Erythroblast (primary cell): ENCODE measurements around the gene EFCAB14.
"Not testable (repeated sequence)": the region's sequence is repeated elsewhere in the genome, so short reads cannot be mapped to it uniquely, and the experiment has no call there.

Experiments used
- DNase-seq, 2 experiments: peaks; one replicate each; lab custom pipeline; 2025; lab: John Stamatoyannopoulos, UW
- GATA1 ChIP-seq: IDR thresholded peaks from 2 replicates; pipeline ENCODE4 v1.6.1; 2011; ENCODE audit warnings: low read depth, mild to moderate bottlenecking, control low read depth, low read length, moderate library complexity
- POLR2A ChIP-seq: IDR thresholded peaks from 2 replicates; pipeline ENCODE4 v1.6.1; 2011; ENCODE audit warnings: mild to moderate bottlenecking, low read length

EFCAB14 gene

DNA sequence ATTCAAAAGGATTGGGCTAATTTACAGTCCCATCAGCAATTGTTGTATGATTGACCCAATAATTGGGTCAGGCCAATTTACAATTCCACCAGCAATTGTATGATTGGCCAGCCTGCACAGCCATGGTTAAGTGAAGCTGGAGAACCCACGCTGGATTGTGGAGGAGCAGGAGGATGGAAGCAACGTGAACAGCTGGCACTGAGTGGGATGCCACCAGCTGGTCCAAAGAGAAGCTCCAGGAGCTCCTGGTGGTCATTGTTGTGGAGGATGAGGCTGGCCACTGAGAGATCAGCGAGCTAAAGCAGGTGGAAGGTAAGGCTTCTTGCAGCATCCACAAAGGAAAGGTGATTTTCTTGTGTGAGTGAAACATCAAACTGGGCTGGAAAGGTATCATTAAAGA is 23.2 kb upstream of the EFCAB14 start:
- no peak for TF ChIP-seq GATA1
- no peak for TF ChIP-seq POLR2A
- DNase-seq, result no peak

DNA sequence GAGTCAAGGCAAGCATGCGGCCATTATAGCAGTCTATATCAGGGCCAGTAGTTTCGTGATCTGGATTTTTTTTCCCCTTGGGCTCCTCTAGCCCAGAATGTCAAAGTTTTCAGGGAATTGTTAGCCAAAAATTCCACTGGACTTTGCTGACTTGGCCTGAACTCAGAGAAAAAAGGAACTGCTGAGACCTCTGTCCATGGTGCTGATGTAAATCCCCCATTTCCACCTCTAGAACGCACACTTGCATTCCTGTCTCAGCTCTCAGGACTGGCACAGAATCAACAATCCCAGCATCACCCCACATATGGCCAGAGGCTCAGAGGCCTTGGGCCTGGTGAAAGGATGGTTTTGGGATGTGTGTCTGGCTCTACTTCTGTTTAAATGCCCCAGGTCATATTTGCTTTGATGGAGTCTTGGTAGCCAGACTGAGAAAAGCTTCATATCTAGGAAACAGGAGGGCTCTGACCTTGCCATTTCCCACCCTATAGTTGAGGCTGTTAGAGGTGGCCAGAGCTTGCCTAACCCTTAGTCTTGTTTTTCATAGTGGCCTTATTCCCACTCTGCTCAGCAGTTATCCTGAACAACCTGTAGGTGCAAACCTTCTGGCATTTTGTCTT is 16.9 kb upstream of the EFCAB14 start:
- DNase-seq, result peak; percentile 43 to 66
- no peak for TF ChIP-seq POLR2A

DNA sequence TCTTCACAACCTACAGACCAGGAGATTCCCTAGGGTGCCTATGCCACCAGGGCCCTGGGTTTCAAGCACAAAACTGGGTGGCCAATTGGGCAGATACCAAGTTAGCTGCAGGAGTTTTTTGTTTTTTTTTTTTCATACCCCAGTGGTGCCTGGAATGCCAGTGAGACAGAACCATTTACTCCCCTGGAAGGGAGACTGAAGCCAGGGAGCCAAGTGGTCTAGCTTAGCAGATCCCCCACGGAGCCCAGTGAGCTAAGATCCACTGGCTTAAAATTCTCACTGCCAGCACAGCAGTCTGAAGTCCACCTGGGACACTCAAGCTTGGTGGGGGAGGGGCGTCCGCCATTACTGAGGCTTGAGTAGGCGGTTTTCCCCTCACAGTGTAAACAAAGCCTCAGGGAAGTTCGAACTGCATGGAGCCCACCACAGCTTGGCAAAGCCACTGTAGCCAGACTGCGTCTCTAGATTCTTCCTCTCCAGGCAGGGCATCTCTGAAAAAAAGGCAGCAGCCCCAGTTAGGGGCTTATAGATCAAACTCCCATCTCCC is 9.5 kb upstream of the EFCAB14 start:
- DNase-seq, result not testable (repeated sequence)

DNA sequence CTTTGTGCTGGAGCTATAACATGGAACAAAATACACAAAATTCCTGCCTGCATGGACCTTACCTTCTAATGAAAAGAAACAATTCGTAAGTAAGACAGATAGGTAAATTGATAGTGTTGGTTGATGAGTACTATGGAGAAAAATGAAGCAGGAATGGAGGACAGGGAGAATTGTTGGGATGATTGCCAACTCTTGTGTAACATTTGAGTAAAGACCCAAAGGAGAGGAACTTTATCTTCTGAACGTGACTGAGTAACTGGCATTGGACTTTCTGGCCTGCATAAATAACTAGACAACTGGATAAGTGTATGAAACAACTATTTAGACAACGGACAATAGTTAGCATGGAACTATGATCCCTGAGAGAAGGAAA is 6.8 kb upstream of the EFCAB14 start:
- DNase-seq, result no peak
- TF ChIP-seq POLR2A (no peak), GATA1 (no peak)

DNA sequence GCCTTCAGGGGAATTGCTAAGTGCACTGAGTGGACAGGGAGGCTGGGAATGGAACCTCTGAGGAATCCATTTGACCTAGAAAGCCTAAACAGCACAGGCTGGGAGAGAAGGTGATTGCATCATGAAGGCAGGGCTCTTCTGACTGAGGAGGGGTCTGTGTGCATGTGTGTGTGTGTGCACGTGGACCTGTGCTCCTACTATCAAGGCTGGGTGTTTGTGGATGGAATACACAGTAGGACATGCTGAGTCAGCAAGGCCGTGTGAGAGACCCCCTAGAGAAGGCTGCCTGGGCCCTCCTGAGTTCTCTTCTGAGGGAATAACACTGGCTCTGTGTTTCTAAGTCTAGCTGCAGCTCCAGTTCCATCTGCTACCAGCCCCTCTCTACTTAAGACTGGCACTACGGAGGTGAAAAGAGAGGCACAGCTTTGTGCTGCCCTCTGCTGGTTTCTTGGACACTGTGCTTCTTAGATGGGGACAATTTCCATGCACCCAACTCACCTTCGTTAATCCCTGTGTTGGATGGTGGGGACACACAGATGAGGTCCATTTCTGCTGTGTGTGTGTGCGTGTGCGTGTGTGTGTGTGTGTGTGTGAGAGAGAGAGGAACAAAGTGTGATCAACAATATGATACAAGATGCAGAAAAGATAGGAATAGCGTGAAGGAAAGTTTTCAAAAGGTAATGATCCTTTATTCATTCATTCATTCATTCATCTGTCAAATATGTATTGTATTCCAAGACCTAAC is 6.2 kb upstream of the EFCAB14 start:
- peak; percentile 81 to 90 for DNase-seq
- TF ChIP-seq POLR2A, result no peak
- no peak for TF ChIP-seq GATA1

DNA sequence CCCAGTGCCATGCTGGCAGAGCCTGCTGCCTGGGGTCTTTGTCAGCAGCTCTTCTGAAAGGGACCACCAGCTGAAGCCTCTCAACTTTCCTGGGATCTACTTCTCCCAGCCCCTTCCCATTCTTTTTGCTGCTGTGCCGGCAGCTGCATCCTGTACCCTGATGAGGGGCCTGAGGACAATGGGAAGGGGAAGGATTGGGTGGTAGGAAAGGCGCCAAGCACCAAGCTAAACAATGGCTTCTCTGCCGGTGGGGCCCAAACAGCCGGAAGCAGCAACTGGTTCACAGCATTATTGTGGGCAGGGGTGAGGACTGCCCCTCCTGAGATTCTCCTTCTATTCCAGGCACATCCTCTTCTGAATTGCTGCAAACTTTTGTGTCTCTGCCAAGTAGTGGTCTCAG is 5.0 kb upstream of the EFCAB14 start:
- TF ChIP-seq GATA1 (no peak), POLR2A (no peak)

DNA sequence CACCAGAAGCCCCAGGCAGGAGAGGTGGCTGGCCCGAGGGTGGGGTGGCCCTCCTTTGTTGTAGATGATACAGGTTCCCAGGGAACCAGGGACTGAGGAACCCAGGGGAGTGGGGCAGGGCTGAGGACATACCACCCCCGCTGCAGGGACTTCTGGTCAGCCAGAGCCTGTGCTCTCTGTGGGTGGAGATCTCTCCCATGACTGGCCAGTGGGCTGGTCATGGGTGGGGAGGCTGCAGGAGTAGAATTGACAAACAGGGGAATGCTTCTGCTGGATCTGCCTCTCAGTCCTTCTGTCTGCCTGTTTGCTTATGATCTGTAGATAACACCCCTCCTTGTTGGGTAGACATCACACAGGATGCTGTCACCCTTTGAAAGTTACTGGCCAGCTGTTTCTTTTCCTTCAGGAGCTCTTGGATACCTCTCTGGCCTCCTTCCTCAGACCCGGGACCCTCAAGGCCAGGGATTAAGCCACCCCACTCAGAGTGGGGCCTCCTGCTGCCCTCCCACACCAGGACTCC is 2.8 kb upstream of the EFCAB14 start:
- no peak for TF ChIP-seq GATA1
- no peak for TF ChIP-seq POLR2A
- no peak for DNase-seq

More for the DNA sequence above, 5.0 kb upstream of the EFCAB14 start:
- DNase-seq, result no peak

DNA sequence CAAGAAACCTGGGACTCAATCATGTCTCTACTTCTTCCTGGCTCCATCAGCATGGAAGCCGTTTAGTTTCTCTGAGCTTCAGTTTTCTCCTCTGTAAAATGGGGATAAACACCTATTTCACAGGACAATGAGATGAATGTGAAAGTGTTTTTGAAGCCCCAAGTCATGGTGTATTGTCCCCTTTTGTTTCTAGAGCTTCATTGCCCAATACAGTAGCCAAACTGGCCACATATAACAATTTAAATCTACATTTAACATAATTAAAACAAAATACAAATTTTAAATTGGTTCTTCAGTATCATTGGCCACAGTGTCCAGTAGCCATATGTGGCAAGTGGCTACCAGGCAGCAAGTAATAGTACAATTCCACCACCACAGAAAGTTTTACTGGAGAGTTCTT is 2.3 kb upstream of the EFCAB14 start:
- no peak for DNase-seq
- no peak for TF ChIP-seq GATA1
- TF ChIP-seq POLR2A, result no peak

DNA sequence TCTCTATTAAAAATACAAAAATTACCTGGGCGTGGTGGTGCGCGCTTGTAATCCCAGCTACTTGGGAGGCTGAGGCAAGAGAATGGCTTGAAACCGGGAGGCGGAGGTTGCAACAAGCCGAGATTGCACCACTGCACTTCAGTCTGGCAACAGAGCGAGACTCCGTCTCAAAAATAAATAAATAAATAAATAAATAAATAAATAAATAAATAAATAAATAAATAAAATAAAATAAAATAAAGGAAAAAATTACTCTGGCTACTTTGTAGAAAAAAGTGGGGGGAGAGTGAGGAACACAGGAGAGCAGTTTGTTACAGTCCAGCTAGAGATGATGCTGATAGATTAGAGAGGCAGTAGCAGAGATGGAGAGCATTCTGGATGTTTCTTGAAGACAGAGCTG is 1.4 kb upstream of the EFCAB14 start:
- not testable (repeated sequence) for DNase-seq

DNA sequence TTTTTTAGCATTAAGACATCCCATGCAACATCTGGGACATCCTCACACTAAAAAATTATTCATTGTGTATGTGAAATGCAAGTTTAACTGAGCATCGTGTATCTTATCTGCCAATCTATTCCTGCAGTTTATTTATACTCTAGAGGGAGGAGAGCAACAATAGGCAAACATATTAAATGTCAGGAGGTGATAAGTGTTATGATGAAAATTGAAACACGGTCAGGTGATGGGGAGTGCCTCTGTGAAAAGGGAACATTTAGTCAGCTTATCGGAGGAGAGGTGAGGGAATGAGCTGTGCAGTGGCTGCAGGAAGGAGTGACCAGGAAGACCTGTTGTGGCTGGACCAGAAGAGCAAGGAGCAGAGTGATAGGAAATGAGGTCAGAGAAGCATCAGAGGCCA is 775 bp upstream of the EFCAB14 start:
- TF ChIP-seq GATA1 (no peak), POLR2A (no peak)
- peak in 1 of 2 experiments; percentile 33 for DNase-seq

DNA sequence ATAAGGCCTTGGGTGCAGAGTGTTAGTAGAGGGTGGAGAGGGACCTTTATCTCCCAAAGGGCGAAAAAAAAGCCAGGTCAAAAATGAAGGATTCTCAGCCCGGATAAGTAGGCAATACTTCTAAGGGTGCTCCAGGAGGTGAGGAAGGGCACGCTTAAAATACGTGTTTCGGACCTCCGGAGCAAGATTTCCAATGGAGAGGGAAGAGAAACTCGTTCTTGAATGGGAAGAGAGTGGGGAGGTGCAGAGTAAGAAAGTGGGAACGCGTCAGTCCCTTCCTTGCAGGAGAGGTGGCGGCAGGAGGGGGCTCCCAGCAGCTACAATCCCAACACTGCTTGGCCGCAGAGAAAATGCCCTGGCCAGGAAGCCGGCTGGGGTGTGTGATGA is 581 bp downstream of the EFCAB14 start:
- peak in 1 of 2 experiments; percentile 35 for DNase-seq

DNA sequence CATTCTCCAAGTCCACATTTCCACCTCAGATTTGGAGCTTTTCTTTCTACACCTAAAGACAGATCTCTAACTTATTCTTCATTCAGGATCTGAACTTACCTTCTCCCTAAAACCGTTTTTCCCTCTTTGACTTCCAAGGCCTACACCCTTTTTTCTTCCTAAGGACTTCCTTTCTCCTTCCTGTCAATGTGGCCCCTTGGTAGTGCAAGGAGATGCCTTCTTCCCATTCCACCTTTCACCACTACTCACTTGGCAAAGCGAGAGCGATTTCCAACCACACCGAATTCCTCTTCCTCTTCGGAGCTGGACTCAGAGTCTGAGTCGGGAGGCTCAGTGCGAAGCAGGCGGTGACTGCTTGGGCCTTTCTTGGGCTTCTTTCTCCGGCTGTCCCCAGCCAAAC is 1.3 kb downstream of the EFCAB14 start:
- TF ChIP-seq POLR2A, result no peak
- no peak for TF ChIP-seq GATA1
- no peak for DNase-seq

More for the DNA sequence above, 581 bp downstream of the EFCAB14 start:
- TF ChIP-seq GATA1 (no peak), POLR2A (no peak)

DNA sequence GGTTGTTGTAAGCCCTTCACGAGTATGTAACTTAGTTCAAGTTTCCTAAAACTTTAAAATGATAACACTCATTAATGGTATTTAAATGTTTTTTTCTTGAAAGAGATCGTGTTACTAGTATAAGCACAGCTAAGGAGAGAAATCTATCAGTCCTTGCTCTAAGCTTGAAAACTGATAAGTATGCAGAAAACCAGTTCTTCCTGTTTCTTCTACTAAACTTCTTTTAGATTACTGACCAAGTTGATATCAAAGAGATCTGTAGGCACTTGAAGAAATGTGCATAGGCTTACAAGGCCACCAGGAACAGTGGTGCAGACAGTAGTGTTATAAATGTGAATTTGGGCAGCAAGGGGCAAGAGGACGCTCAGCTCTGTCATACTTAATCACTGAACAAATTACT is 3.9 kb downstream of the EFCAB14 start:
- no peak for DNase-seq
- no peak for TF ChIP-seq POLR2A
- no peak for TF ChIP-seq GATA1

DNA sequence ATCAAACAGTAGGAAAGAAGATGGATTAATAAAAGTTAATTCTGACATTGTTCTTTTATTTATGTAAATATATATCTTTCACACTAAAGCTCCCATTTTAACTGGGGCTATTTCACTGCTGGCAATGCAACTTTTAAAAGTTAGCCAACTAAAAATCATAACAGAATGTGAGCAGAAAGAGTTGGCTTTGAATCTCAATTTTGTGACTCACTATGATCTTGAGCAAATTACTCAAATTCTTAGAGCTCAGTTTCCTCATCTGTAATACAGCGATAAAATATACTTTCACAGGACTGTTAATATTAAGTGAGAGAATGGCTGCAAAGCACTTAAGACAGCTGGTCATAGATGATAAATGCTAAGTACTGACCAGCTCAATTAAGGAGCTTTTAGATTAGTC is 10.8 kb downstream of the EFCAB14 start:
- TF ChIP-seq POLR2A, result no peak
- no peak for TF ChIP-seq GATA1
- DNase-seq, result no peak

DNA sequence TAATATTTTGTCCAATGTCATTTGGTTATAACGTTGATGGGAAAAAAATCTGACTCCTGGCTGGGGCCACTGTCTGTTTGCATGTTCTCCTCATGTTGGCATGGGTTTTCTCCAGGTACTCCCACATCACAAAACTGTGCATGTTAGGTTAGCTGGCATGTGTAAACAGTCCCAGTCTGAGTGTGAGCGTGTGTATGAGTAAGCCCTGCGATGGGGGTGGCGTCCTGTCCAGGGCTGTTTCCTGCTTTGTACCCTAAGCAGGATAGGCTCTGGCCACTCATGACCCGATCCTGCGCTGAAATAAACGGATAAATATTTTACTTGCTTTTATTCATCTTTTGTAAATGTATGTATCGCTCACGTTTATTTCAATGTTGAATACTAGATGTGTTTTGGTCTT is 13.5 kb downstream of the EFCAB14 start:
- TF ChIP-seq POLR2A, result no peak
- TF ChIP-seq GATA1, result no peak
- no peak for DNase-seq
